ENCODE data around the gene ARHGEF2. TPM values are rescaled to one million over a fixed set of nuclear protein-coding genes. Genes with fewer than 3 reads are reported as not detected.
"Not testable (repeated sequence)": the region's sequence is repeated elsewhere in the genome, so short reads cannot be mapped to it uniquely, and the experiment has no call there.

Gene ARHGEF2
- total RNA-seq, 1 experiment from 2014 or later = 54.3 TPM

DNA sequence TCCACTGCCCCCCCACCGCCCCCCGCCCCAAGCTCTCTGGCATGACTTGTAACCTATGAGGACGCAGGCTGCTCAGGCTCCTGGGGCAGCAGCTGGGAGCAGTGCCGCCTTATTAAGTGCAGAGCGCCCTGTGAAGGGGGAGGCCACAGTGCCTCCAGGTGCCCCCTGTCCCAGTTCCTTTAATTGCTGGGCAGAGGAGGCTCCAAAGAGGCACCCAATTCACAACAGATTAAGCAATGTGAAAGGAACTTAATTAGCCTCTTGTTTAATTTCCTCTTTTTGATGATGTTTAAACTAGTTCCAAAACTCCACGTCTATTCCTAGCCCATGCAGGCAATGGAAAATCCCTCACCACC lies 33.9 kb downstream of the ARHGEF2 start:
- DNase-seq (ENCODE audit: low read depth) = no peak

DNA sequence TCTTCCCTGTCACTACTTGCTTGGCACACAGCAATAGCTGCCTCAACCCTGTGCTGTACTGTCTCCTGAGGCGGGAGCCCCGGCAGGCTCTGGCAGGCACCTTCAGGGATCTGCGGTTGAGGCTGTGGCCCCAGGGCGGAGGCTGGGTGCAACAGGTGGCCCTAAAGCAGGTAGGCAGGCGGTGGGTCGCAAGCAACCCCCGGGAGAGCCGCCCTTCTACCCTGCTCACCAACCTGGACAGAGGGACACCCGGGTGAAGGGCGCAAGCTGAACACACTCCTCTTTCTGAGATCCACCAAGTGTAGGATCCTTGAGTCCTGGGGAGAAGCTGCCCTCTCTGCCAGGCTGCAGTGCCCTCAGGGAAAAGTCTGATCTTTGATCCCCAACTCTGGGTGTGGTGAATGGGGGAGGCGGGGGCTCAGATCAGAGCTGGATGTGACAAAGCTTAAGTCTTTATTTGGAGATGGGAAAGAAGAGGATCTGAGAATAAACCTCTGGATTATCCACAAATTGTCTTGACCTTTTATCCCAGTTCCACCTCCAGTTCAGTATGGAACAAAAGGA lies 35.7 kb downstream of the ARHGEF2 start:
- DNase-seq (ENCODE audit: low read depth) = no peak

DNA sequence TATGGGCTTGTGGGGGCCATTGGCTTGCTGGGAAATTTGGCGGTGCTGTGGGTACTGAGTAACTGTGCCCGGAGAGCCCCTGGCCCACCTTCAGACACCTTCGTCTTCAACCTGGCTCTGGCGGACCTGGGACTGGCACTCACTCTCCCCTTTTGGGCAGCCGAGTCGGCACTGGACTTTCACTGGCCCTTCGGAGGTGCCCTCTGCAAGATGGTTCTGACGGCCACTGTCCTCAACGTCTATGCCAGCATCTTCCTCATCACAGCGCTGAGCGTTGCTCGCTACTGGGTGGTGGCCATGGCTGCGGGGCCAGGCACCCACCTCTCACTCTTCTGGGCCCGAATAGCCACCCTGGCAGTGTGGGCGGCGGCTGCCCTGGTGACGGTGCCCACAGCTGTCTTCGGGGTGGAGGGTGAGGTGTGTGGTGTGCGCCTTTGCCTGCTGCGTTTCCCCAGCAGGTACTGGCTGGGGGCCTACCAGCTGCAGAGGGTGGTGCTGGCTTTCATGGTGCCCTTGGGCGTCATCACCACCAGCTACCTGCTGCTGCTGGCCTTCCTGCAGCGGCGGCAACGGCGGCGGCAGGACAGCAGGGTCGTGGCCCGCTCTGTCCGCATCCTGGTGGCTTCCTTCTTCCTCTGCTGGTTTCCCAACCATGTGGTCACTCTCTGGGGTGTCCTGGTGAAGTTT lies 36.4 kb downstream of the ARHGEF2 start:
- DNase-seq (ENCODE audit: low read depth) = no peak

DNA sequence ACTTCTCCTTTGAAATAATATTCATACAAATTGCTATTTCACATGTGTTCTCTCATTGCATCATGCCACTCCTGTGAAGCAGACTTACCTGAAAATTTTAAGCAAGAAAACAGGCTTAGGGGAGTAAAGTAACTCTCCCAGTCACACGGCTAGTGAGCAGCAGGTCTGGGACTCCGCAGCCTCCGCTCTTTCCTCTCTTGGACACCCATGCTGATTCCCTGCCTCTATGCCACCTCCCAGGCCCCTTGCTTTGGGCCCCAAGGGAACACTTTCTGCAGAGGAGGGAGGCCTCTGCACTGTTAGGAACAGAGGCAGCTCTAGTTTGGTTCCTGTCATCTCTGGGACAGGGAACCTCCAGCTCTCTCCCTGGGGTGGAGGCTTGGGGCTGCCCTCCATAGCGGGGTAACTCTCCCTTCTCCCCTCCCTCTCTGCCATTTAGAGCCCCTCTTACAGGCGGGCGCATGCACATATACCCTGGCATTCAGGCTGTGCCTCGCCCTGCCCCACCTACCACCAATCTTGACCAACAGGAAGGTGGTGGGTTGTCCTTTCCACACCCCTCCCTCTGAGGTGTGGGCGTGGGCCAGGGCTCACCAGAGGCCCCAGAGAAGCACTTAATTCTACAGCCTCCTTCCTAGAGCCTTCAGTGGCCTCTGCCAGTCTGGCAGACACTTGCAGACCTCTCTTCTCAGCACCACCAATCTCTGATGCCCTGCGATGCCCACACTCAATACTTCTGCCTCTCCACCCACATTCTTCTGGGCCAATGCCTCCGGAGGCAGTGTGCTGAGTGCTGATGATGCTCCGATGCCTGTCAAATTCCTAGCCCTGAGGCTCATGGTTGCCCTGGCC lies 37.1 kb downstream of the ARHGEF2 start, which contains the start of gene RXFP4:
TSS of gene RXFP4 (plus strand) at position 646 of the 852 bp plus-strand sequence. CDS start at position 718, 72 bp downstream.
- no peak for DNase-seq (ENCODE audit: low read depth)

DNA sequence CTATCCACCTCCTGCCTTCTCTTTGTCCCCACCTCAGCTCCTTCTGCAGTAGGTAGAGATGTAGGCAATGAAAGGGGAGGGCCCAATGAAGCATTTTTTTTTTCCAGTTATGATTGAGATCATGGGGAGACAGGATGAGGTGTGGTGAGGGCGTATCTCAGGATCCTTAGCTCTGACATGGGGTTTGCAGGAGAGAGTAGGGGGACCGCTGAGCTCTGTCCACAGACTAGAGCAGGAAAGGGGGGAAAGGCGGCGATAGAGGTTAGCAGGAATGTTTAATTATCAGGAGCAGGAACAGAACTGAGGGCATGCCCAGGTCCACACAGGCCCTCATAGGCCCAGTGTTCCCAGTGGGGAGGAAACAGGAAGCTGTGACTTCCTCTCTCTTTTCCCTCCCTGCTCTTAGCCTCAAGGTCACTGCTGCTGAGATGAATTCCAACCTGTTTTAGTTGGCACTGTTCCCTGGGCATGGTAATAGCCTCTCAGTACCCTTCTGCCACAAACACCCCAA lies 37.8 kb downstream of the ARHGEF2 start:
- peak; percentile 56 for DNase-seq (ENCODE audit: low read depth)

DNA sequence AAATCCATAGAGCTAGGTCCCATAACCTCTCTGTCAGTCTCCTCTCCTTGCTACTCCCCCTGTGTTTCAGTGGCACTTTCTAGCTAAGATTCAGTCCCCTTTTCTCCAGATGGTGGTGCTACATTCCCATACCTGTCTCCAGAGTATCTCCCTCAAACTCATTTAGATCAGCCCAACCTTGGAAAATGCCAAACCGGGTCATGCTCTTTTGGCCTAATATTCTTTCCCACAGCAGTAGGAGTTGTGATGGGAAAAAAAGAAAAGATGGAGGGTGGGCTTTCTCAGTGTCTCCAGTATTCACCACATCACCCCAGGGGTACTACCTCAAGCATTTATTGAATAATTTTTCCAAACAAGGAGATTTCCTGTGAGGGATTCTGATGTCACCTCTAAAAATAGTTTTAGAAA lies 40.1 kb downstream of the ARHGEF2 start:
- DNase-seq (ENCODE audit: low read depth) = peak; percentile 67

DNA sequence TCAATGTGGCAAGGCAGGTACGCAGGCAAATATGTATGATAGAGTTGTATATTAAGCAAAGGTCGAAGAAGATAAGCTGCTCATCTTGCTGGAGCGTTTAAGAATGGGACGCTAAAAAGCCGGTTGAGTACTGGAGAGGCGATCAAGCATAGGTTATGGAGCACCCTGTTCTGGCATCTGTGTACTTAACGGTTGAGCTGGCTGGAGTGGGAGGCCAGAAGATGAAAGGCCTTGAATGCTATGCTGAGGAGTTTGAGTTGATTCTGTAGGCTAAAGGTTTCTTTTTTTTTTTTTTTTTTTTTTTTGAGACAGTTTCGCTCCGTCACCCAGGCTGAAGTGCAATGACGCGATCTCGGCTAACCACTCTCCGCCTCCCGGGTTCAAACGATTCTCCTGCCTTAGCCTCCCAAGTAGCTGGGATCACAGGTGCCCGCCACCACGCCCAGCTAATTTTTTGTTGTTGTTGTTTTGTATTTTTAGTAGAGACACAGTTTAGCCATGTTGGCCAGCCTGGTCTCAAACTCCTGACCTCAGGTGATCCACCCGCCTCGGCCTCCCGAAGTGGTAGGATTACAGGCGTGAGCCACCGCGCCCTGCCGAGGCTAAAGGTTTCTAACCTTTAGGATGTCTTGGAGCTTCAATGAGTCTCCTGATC lies 43.3 kb downstream of the ARHGEF2 start:
- no peak for DNase-seq (ENCODE audit: low read depth)

DNA sequence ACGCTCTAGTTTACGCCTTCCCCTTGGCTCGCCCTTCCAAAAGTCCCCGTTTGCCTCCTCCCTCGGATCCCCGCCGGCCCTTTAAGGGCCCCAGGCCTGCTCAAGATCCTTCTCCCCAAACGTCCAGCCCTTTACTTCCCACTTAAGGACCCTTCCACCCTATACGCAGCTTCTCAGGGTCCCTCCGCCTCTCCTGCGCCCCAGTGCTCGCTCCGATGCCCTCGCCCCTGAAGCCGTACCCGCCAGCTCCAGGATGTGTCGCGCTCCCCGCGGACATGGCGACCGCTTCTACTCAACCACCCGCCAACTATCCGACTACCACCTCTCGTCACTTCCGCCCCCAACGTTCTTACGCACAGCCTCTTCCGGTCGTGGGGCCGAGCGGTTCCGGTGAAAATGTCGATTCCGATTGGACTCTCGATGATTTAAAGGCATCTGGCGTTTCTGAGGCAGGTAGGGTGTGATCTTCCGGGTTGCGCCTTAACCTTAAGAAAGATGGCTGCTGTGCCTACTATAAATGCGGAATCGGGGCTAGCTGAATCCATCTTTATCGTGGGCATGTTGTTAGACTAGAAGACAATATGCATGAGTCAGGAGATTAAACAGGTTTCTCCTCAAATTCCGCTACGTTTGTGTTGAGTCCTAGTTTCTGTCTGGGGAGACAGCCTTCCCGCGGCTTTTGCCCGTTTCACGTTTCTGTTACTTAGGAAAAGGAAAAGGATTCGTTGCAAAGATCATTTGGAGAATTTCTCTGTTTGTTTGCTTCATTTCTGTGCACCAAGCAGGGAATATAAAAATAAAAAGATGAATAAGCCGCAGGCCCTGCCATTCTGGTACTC lies 44.0 kb downstream of the ARHGEF2 start, which contains the start of gene KHDC4:
TSS of gene KHDC4 (minus strand) at position 317 of the 839 bp plus-strand sequence. CDS start at position 277, 40 bp downstream.
- DNase-seq (ENCODE audit: low read depth) = peak; percentile 98

DNA sequence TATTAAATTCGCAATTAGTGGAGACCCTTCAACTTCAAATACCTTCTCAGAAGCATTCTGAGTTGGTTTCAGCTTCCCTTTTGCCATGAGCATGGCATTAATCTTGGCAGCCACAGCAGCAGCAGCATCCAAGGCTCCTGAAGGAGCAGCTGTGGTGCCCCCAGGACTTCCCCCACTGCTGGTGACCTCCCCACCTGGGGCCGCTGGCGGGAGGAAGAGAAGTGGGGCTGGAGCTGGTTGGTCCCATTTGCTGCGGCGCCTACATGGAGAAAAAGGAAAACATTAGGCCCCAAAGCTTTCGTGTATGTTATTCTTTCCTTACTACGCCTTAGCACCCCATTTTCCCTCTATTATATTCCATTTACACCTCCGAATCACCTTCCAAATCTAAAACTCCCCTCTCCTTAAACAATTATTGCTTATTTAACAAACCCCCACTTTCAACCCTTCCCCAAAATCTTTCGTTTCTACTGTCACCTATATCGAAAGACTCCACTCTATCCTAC lies 44.7 kb downstream of the ARHGEF2 start:
- DNase-seq (ENCODE audit: low read depth) = no peak

DNA sequence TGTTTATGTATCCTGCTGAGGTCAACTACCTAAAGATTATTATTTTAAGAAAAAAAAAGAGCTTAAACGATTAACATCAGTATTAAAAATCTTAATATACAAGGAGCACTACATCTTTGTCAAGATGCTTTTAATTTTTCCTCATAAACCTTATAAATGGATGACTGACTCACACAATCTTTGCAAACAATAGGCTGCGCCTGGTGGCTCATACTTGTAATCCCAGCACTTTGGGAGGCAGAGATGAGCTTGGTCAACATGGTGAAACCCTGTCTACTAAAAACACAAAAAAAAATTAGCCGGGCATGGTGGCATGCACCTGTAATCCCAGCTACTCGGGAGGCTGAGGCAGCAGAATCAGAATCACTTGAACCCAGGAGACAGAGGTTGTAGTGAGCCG lies 45.9 kb downstream of the ARHGEF2 start:
- DNase-seq (ENCODE audit: low read depth) = no peak

DNA sequence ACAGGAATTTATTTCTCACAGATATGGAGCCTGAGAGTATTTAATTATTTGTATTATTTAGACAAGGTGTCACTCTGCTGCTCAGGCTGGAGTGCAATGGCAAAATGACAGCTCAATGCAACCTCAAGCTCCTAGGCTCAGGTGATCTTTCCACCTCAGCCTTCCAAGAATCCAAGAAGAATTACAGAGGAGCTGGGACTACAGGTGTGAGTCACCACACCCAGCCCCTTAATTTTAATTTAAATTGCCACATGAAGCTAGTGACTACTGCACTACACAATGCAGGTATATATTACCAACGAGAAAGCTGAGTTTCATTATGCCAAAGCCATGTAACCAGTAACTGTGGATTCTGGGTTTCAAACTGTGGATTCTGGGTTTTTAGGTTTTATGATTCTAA lies 46.3 kb downstream of the ARHGEF2 start:
- DNase-seq (ENCODE audit: low read depth) = no peak

DNA sequence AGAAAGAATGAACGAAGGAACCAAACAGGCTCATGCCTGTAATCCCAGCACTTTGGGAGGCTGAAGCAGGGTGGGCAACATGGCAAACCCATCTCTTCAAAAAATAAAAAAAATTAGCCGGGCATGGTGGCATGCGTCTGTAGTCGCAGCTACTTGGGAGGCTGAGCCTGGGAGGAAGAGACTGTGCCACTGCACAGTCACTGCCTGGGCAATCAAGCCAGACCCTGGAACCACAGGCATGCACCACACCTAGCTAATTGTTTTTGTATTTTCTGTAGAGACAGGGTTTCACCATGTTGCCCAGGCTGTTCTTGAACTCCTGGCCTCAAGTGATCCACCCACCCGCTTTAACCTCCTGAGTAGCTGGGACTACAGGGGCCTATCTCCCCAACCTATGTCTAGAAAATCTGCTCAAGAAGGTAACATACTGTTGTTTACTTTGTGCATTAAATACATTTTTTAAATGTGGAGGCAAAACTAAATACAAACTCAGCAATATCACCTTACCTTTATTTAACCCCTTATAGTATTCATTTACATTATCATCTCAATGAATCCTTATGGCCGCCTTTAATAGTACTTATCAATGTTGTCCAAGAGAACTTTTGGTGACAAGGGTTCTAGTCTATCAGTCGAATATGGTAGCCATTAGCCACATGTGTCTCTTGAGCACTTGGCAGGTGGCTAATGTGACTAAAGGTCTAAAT lies 46.9 kb downstream of the ARHGEF2 start:
- peak; percentile 53 for DNase-seq (ENCODE audit: low read depth)

DNA sequence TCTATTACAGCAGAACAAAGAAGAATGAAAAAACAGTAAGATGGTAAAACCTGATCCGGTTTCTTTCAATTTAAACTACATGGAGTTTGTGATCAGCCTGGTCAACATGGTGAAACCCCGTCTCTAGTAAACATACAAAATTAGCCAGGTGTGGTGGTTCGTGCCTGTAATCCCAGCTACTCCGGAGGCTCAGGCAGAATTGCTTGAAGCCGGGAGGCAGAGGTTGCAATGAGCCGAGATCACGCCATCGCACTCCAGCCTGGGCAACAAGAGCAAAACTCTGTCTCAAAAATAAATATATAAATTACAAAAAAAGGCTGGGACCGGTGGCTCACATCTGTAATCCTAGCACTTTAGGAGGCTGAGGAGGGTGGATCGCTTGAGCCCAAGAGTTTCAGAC lies 47.6 kb downstream of the ARHGEF2 start:
- DNase-seq (ENCODE audit: low read depth) = not testable (repeated sequence)

DNA sequence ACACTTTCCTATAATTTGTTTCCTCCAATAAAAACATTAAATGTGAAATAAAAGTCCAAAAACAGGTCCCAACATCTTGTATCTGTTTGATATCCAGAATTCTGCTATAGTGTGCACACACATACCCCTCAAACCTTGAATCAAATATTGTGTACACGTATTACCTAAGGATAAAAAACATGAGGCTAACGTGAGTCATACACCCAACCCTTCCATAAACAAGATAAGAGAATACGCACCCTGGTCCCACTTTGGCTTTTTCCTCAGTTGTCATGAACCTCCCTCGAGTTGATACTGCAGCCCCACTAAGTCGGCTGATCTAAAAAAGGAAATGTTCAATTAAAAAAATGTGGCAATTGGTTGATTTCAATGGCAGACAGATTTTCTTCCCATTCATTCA lies 49.3 kb downstream of the ARHGEF2 start:
- DNase-seq (ENCODE audit: low read depth) = no peak

DNA sequence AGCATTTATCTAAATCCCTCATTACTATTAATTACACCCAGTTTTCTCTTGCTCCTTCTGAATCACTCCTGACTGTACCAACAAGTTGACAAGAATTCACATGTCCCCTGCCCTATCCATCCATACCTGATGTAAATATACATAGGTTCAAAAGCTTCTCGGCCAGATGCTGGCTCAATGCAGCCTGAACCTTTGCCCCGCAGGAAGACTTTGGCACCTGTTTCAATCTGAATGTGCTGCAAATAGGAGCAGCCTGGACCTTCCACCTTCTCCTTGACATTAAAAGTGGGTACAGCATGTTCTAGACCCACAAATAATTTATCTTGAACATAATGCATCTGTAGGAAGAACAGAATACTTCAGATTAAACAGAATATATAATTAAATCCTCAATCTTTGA lies 52.8 kb downstream of the ARHGEF2 start:
- DNase-seq (ENCODE audit: low read depth) = no peak

DNA sequence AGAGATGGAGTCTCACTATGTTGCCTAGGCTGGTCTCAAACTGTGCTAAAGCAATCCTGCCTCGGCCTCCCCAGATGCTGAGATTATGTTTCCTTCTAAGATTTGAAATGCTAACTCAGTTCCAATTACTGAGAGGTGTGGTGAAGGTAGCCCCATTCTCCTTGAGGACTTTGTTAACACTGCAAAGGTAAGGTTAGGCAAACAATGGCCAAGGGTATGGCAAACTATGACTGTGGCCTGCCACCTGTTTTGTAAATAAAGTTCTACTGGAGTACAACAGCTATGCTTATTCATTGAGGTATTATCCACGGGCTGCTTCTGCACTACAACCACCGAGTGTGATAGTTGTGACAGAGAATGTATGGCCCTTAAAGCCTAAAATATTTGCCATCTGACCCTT lies 57.6 kb downstream of the ARHGEF2 start:
- DNase-seq (ENCODE audit: low read depth) = no peak

DNA sequence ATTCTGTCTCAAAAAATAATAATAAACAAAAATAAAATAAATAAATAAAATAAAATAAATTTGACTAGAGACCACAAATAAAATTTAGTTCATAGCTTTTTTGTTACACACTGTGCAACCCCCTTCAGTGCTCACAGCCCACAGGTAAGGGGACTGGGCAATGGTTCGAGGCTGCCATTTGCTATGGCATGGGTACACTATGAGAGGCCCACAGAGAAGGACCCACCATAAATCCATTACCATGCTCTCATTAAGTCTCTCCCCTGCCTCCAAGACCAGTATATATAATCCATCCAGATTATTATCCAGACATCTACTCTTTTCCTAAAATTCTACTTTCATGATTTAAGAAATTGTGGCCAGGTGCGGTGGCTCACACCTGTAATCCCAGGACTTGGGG lies 58.5 kb downstream of the ARHGEF2 start:
- no peak for DNase-seq (ENCODE audit: low read depth)

DNA sequence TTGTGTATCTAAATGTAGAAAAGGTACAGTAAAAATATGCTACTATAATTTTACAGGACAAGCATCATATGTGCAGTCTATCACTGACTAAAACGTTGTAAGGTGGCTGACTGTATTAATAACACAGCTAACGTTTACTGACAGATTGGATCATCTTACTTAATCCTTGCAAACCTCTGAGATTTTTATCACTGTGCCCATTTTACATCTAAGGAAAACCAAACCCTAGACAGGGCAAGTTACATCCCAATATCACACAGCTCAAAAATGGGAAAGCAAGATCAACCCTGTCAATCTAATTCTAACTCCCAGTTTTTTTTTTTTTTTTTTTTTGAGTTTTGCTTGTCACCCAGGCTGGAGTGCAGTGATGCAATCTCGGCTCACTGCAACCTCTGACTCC lies 59.7 kb downstream of the ARHGEF2 start:
- DNase-seq (ENCODE audit: low read depth) = no peak

DNA sequence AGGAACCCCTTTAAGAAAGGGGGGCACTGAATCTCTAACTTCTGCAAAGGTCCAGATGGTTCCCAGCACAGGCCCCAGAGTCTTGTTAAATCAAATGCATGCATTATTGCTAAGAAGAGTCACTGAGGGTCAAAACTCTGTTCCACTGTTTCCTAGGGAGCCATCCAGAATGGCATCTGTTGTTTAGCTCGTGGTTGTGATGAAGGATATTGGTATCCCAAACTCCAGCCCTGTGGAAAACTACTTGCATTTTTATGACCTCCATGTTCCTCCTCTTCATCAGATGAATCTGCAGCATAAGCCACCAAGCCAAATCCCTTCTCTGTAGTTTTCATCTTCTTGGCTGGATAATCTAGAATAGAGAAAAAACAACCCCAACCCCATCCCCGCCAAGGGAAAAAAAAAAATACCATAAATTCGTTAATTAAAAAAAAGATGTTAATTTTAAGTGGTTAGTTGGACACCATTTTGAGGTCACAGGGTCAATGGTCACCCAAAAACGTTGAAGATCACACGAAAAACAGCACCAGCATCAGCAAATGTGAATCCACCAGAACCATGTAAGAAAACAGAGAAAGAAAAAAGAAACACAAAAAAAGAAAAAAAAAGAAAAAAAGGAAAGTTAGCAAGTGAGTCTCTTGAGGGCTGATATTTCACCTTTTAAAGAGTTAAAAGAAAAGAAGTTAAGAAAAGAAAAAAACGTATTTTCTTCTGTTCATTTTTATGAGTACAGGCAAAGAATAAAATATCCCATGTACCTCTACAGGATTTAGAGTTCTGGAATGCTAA lies 64.2 kb downstream of the ARHGEF2 start:
- peak; percentile 32 for DNase-seq (ENCODE audit: low read depth)
